ENCODE data around the gene FKBP9. TPM values are rescaled to one million over a fixed set of nuclear protein-coding genes. Genes with fewer than 3 reads are reported as not detected.

FKBP9 gene
- total RNA-seq, 1 donor from 2014 or later: 186 TPM

DNA sequence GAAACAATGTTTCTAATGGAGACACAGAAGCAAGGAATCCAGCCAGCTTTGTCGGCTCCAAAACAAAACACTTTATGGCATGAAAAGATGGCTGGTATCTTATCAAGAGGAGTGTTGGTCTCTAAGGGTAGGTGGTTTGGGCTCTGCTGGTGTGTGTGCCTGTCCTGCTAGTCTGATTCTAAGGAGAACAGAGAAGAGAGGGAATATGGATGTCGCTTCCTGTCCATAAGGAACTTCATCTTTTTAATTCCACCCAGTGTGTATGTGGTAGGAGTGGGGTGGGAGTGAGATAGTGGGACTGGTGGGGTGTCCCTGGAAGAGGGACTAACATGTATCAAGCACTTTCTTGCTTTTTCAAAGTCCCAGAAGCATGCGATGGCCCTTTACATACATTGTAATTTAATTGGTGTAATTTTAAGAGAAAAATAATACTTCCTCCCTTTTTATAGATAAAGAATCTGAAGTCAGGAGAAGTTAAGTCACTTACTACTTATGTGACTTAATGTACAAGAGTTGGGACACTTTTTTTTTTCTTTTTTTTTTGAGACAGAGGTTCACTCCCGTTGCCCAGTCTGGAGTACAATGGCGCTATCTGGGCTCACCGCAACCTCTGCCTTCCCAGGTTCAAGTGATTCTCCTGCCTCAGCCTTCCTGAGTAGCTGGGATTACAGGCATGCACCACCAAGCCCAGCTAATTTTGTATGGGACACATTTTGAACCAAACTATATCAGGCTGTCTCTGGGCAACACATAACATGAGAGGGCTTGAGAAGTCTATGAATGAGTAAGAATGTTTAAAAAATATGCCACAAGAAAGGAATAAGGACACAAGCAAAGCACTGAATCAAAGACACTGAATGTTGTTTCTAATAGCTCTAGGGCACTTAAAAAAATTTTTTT, 86.5 kb downstream of the FKBP9 start:
- no peak overlapping the region for H3K4me3 Mint-ChIP-seq
- H3K4me1 Mint-ChIP-seq: peaks cover 31% of the 10 kb centered on the region
- no peaks in the 10 kb centered on the region for H3K27me3 Mint-ChIP-seq (ENCODE audit: low read depth)
- H3K36me3 Mint-ChIP-seq: peaks cover 2% of the 10 kb centered on the region
- H3K27ac Mint-ChIP-seq: peak overlapping the region; percentile 49
- H3K9me3 Mint-ChIP-seq: no peaks in the 10 kb centered on the region
- TF ChIP-seq, protein P1, sequence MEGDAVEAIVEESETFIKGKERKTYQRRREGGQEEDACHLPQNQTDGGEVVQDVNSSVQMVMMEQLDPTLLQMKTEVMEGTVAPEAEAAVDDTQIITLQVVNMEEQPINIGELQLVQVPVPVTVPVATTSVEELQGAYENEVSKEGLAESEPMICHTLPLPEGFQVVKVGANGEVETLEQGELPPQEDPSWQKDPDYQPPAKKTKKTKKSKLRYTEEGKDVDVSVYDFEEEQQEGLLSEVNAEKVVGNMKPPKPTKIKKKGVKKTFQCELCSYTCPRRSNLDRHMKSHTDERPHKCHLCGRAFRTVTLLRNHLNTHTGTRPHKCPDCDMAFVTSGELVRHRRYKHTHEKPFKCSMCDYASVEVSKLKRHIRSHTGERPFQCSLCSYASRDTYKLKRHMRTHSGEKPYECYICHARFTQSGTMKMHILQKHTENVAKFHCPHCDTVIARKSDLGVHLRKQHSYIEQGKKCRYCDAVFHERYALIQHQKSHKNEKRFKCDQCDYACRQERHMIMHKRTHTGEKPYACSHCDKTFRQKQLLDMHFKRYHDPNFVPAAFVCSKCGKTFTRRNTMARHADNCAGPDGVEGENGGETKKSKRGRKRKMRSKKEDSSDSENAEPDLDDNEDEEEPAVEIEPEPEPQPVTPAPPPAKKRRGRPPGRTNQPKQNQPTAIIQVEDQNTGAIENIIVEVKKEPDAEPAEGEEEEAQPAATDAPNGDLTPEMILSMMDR (IDR thresholded peaks at IDR 0.05; ENCODE audit: unreplicated experiment): no peak
- no peak for DNase-seq (ENCODE audit: low spot score in 2 of 2, unreplicated experiment in 2 of 2)

DNA sequence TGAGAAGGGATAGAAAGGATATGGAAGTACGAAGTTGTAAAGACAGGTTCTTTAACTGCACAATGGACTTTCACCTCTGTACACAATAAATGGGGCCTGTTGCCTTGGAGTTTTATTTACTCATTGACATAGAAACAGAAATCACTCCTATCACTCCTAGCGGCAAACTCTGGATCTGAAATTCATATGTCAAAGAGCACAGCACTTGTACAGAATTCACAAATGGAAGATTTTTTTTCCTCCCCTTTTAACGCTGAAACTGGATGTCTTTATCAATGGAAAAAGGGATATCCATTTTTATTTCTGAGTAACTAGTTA, 87.1 kb downstream of the FKBP9 start:
- TF ChIP-seq, protein P1 (IDR thresholded peaks at IDR 0.05; ENCODE audit: unreplicated experiment): no peak
- H3K36me3 Mint-ChIP-seq: peaks cover 2% of the 10 kb centered on the region
- peaks cover 28% of the 10 kb centered on the region for H3K4me1 Mint-ChIP-seq
- no peak for DNase-seq (ENCODE audit: low spot score in 2 of 2, unreplicated experiment in 2 of 2)
- no peak overlapping the region for H3K27ac Mint-ChIP-seq
- no peak overlapping the region for H3K4me3 Mint-ChIP-seq
- H3K27me3 Mint-ChIP-seq (ENCODE audit: low read depth): no peaks in the 10 kb centered on the region
- no peaks in the 10 kb centered on the region for H3K9me3 Mint-ChIP-seq

DNA sequence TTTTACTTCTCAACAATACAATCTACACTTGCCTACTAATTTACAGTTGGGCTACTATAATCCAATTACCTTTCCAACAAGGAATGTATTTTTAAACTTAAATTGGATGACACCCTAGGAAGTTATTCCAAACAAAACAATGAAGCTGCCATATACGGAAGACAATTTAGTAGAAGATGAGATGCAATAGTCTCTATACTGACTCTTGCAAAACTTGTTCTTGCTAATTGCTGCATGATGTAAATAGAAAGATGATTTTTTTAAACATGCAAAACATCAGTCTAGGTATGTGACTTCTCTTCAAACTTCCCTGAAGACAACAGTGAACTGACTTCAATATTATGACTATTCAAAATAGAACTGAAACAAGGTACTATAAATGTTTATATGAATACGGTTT, 87.7 kb downstream of the FKBP9 start:
- peaks cover 2% of the 10 kb centered on the region for H3K36me3 Mint-ChIP-seq
- TF ChIP-seq, protein P1 (IDR thresholded peaks at IDR 0.05; ENCODE audit: unreplicated experiment): no peak
- H3K27me3 Mint-ChIP-seq (ENCODE audit: low read depth): no peaks in the 10 kb centered on the region
- H3K27ac Mint-ChIP-seq: no peak overlapping the region
- no peak for DNase-seq (ENCODE audit: low spot score in 2 of 2, unreplicated experiment in 2 of 2)
- peaks cover 22% of the 10 kb centered on the region for H3K4me1 Mint-ChIP-seq
- no peaks in the 10 kb centered on the region for H3K9me3 Mint-ChIP-seq
- no peak overlapping the region for H3K4me3 Mint-ChIP-seq

DNA sequence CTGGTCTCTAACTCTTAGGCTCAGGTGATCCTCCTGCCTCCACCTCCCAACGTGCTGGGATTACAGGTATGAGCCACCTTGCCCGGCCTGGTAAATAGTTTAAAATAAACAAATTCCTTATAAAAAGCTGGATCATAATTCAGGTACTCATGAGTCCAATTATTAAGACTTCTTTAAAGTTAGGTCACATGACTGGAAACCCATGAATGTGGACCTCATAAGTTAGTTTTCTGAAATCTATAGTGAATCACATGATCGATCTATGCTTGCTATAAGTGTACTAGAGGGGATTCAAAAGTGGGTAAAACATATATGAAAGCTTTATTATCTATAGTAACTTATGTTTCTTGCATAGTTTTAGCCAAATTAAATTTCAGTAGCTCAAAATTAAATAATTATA, 91.0 kb downstream of the FKBP9 start:
- DNase-seq (ENCODE audit: low spot score in 2 of 2, unreplicated experiment in 2 of 2): no peak
- Mint-ChIP-seq H3K36me3 (peaks cover 2% of the 10 kb centered on the region), H3K27ac (no peak overlapping the region), H3K4me1 (peaks cover 21% of the 10 kb centered on the region), H3K9me3 (no peaks in the 10 kb centered on the region), H3K27me3 (ENCODE audit: low read depth) (no peaks in the 10 kb centered on the region), H3K4me3 (no peak overlapping the region)
- TF ChIP-seq, protein P1 (IDR thresholded peaks at IDR 0.05; ENCODE audit: unreplicated experiment): no peak

DNA sequence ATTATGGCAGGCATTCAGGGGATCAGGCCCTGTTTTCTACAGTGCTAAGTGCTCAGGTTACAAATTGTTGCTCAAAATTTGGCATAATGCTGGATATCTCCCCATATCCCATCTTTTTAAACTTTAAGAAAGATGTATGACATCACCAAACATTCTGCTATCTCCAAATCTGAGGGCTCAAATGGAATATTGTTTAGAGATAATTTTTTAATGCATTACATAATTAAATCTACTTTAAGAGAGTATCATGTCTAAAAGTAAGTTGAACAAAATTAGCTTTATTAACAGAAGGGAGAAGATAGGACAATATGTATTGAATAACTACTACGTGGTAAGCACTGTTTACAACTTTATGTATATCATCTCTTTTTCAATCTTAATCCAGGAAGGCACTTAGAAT, 91.5 kb downstream of the FKBP9 start:
- Mint-ChIP-seq H3K4me1 (peaks cover 18% of the 10 kb centered on the region), H3K27ac (no peak overlapping the region), H3K4me3 (no peak overlapping the region), H3K9me3 (no peaks in the 10 kb centered on the region), H3K36me3 (peaks cover 2% of the 10 kb centered on the region), H3K27me3 (ENCODE audit: low read depth) (no peaks in the 10 kb centered on the region)
- no peak for DNase-seq (ENCODE audit: low spot score in 2 of 2, unreplicated experiment in 2 of 2)
- TF ChIP-seq, protein P1 (IDR thresholded peaks at IDR 0.05; ENCODE audit: unreplicated experiment): no peak

Measured in mesothelial cell of epicardium (in vitro differentiated cells).